PC-3 (cell line): ENCODE data around the gene MCRIP1. TPM values are rescaled to one million over a fixed set of nuclear protein-coding genes. Genes with fewer than 3 reads are reported as not detected.

ENCODE experiments used
- ATAC-seq: fragments of 200-7000 bp; cut with Tn5 transposase; 2 replicates; pipeline ENCODE4 v1.9.1; 2020; ENCODE audit warnings: mild to moderate bottlenecking, moderate library complexity
- BruUV-seq: library from RNA; stranded (reverse); fragments of 400-500 nt; replicated peaks from 2 replicates; lab custom pipeline; 2021; lab: Mats Ljungman, UMichigan
- CTCF ChIA-PET: fragments of 300-600 bp; sonication (Branson Sonifier 250); formaldehyde crosslinking; loops from one replicate; lab custom pipeline; 2022; ENCODE audit warnings: antibody characterized with exemption; lab: Charles Lee
- POLR2A ChIA-PET: fragments of 300-600 bp; sonication (Branson Sonifier 250); formaldehyde crosslinking; loops from one replicate; lab custom pipeline; 2022; ENCODE audit warnings: antibody characterized with exemption; ENCODE audit not compliant: unreplicated experiment; lab: Charles Lee
- DNase-seq: peaks from one replicate; pipeline ENCODE4 v3.0.0-alpha.2; 2015
- H2AFZ ChIP-seq: fragments of 300-600 bp; sonication (generic); 2 replicates; pipeline ENCODE4 v1.6.0; 2016; ENCODE audit warnings: antibody characterized with exemption, low read length
- H3F3A ChIP-seq: fragments of 300-600 bp; sonication (generic); one replicate; pipeline ENCODE4 v1.6.0; 2017; ENCODE audit warnings: antibody characterized with exemption, low read length, control low read depth, mild to moderate bottlenecking; ENCODE audit not compliant: unreplicated experiment
- H3K27ac ChIP-seq: fragments of 300-600 bp; sonication (generic); 2 replicates; pipeline ENCODE4 v1.5.1; 2016; ENCODE audit warnings: mild to moderate bottlenecking, low read length
- H3K27me3 ChIP-seq: fragments of 300-600 bp; sonication (generic); 2 replicates; pipeline ENCODE4 v1.6.1; 2016; ENCODE audit warnings: low read length, mixed read lengths
- H3K36me3 ChIP-seq: fragments of 300-600 bp; sonication (generic); 2 replicates; pipeline ENCODE4 v1.6.1; 2016; ENCODE audit warnings: low read depth, mixed run types, low read length, mixed read lengths
- H3K4me1 ChIP-seq: fragments of 300-600 bp; sonication (generic); 2 replicates; pipeline ENCODE4 v1.5.1; 2016; ENCODE audit warnings: low read length; ENCODE audit not compliant: insufficient read depth
- H3K4me2 ChIP-seq: fragments of 300-600 bp; sonication (generic); 2 replicates; pipeline ENCODE4 v1.6.0; 2016; ENCODE audit warnings: low read length
- H3K4me3 ChIP-seq: fragments of 300-600 bp; sonication (generic); 2 replicates; pipeline ENCODE4 v1.5.1; 2016; ENCODE audit warnings: mild to moderate bottlenecking, low read length, mixed read lengths
- H3K79me2 ChIP-seq: fragments of 300-600 bp; sonication (generic); 2 replicates; pipeline ENCODE4 v1.6.1; 2017; ENCODE audit warnings: low read length, mixed read lengths
- H3K9ac ChIP-seq: fragments of 300-600 bp; sonication (generic); 2 replicates; pipeline ENCODE4 v1.6.0; 2016; ENCODE audit warnings: mild to moderate bottlenecking, low read length
- H3K9me2 ChIP-seq: fragments of 300-600 bp; sonication (generic); replicated peaks from 2 replicates; pipeline ENCODE4 v1.6.1; 2016; ENCODE audit warnings: mixed run types, low read length, mixed read lengths
- H3K9me3 ChIP-seq: fragments of 300-600 bp; sonication (generic); 2 replicates; pipeline ENCODE4 v1.6.1; 2016; ENCODE audit warnings: low read length, mixed read lengths
- H4K20me1 ChIP-seq: fragments of 300-600 bp; sonication (generic); 2 replicates; pipeline ENCODE4 v1.6.1; 2016; ENCODE audit warnings: low read length, mixed read lengths
- CTCF ChIP-seq: fragments of 300-600 bp; sonication (generic); conservative IDR thresholded peaks from 2 replicates; pipeline ENCODE4 v1.5.1; 2017; ENCODE audit warnings: antibody characterized with exemption, low read depth, mild to moderate bottlenecking, low read length
- EZH2 ChIP-seq: fragments of 300-600 bp; sonication (generic); IDR thresholded peaks from one replicate; pipeline ENCODE4 v1.6.1; 2017; ENCODE audit warnings: antibody characterized with exemption, mild to moderate bottlenecking, low read length; ENCODE audit not compliant: unreplicated experiment
- EZH2phosphoT487 ChIP-seq: fragments of 300-600 bp; sonication (generic); IDR thresholded peaks from 2 replicates; pipeline ENCODE4 v1.6.1; 2018; ENCODE audit warnings: mild to moderate bottlenecking, antibody characterized with exemption, low read length, borderline replicate concordance
- intact Hi-C: fragments of 100-400 bp; cut with micrococcal nuclease; formaldehyde crosslinking; loops from 2 replicates; pipeline ENCODE4 v1.9.0; 2023
- total RNA-seq: library from RNA; depleted of rRNA; stranded (reverse); fragments of >200 nt; gene quantifications from 2 replicates; pipeline ENCODE4 v1.2.3, GENCODE V29; 2014

The MCRIP1 gene
- total RNA-seq, 1 experiment from 2014 or later = 90.9 TPM

- no peak within 1 kb of the TSS for H3K27ac ChIP-seq
- peaks cover 57% of the 10 kb centered on the region for H3K27me3 ChIP-seq
- intact Hi-C loops = no loop called here
- TF ChIP-seq EZH2 = no peak
- no peak for TF ChIP-seq EZH2phosphoT487
- TF ChIP-seq CTCF = no peak
- ChIA-PET POLR2A (no interaction called here), CTCF (no interaction called here)
- BruUV-seq = no TSS peak
- no peaks in the 10 kb centered on the region for H3K9me2 ChIP-seq
- no peak within 1 kb of the TSS for H3K4me3 ChIP-seq
- ATAC-seq (no peak), DNase-seq (no peak)
- no peaks in the 10 kb centered on the region for H3K9me3 ChIP-seq
- H2AFZ ChIP-seq = no peak within 1 kb of the TSS
- H3K4me2 ChIP-seq = no peak within 1 kb of the TSS
- H3K36me3 ChIP-seq = no peaks in the 10 kb centered on the region
- no peaks in the 10 kb centered on the region for H4K20me1 ChIP-seq
- no peaks in the 10 kb centered on the region for H3K4me1 ChIP-seq
- no peak within 1 kb of the TSS for H3K9ac ChIP-seq
- H3F3A ChIP-seq = no peaks in the 10 kb centered on the region
- no peaks in the 10 kb centered on the region for H3K79me2 ChIP-seq
Measured at GRCh38 chr17:81803728-81804558, 29.1 kb downstream of the MCRIP1 start, which contains the start of gene GCGR. Gene GCGR (plus strand): TSS chr17:81804150. CDS start chr17:81809019, 4,869 bp downstream.

GRCh38 chr17:81802856-81803643, 30.0 kb downstream of the MCRIP1 start:
- DNase-seq = no peak
- H3F3A ChIP-seq = no peaks in the 10 kb centered on the region
- no peak overlapping the region for H3K4me2 ChIP-seq
- H2AFZ ChIP-seq = no peak overlapping the region
- TF ChIP-seq CTCF (no peak), EZH2 (no peak), EZH2phosphoT487 (no peak)
- H3K9me2 ChIP-seq = no peaks in the 10 kb centered on the region
- ChIA-PET CTCF (no interaction called here), POLR2A (no interaction called here)
- no peak overlapping the region for H3K27ac ChIP-seq
- no peaks in the 10 kb centered on the region for H4K20me1 ChIP-seq
- intact Hi-C loops = no loop called here
- no peak for ATAC-seq
- no peak overlapping the region for H3K9ac ChIP-seq
- no peaks in the 10 kb centered on the region for H3K79me2 ChIP-seq
- H3K4me1 ChIP-seq = no peaks in the 10 kb centered on the region
- H3K27me3 ChIP-seq = peaks cover 54% of the 10 kb centered on the region
- H3K36me3 ChIP-seq = no peaks in the 10 kb centered on the region
- no peaks in the 10 kb centered on the region for H3K9me3 ChIP-seq
- no TSS peak for BruUV-seq
- no peak overlapping the region for H3K4me3 ChIP-seq
